RWPE2 (cell line): ENCODE data around the gene LMNB1.

Experiments used
- ATAC-seq: fragments of 200-7000 bp; cut with Tn5 transposase; 3 replicates; pipeline ENCODE4 v1.9.1; 2021; ENCODE audit warnings: low read depth
- DNase-seq: peaks from one replicate; pipeline ENCODE4 v3.0.0-alpha.2; 2020; ENCODE audit warnings: low spot score
- H3K27ac ChIP-seq: fragments of 450-650 bp; 2 replicates; pipeline ENCODE4 v1.5.1; 2017; ENCODE audit warnings: mild to moderate bottlenecking; ENCODE audit not compliant: poor library complexity, severe bottlenecking
- H3K27me3 ChIP-seq: fragments of 250-450 bp; sonication (Bioruptor Pico); 2 replicates; pipeline ENCODE4 v1.5.1; 2021; ENCODE audit warnings: mild to moderate bottlenecking, moderate library complexity; ENCODE audit not compliant: insufficient read depth, poor library complexity, severe bottlenecking
- H3K36me3 ChIP-seq: fragments of 250-450 bp; sonication (Bioruptor Pico); 2 replicates; pipeline ENCODE4 v1.5.1; 2020; ENCODE audit warnings: low read depth, mild to moderate bottlenecking, moderate library complexity
- H3K4me1 ChIP-seq: fragments of 250-450 bp; sonication (Bioruptor Pico); 2 replicates; pipeline ENCODE4 v1.5.1; 2021; ENCODE audit warnings: mild to moderate bottlenecking, moderate library complexity; ENCODE audit not compliant: insufficient read depth, poor library complexity, severe bottlenecking
- H3K4me3 ChIP-seq: fragments of 250-450 bp; sonication (Bioruptor Pico); 2 replicates; pipeline ENCODE4 v1.5.1; 2021; ENCODE audit warnings: mild to moderate bottlenecking, moderate library complexity; ENCODE audit not compliant: severe bottlenecking
- H3K9me3 ChIP-seq: fragments of 250-450 bp; sonication (Bioruptor Pico); 2 replicates; pipeline ENCODE4 v1.5.1; 2021; ENCODE audit warnings: mild to moderate bottlenecking, moderate library complexity; ENCODE audit not compliant: severe bottlenecking
- TF ChIP-seq, protein P1 (sequence below): fragments of 450-650 bp; IDR thresholded peaks from one replicate; pipeline ENCODE4 v1.5.1; 2017; ENCODE audit warnings: mild to moderate bottlenecking, moderate library complexity; ENCODE audit not compliant: poor library complexity, severe bottlenecking

LMNB1 gene

GRCh38 chr5:126884269-126884819 is 107.4 kb downstream of the LMNB1 start:
- DNase-seq (no peak), ATAC-seq (peak; percentile 97)
- TF ChIP-seq, protein P1, sequence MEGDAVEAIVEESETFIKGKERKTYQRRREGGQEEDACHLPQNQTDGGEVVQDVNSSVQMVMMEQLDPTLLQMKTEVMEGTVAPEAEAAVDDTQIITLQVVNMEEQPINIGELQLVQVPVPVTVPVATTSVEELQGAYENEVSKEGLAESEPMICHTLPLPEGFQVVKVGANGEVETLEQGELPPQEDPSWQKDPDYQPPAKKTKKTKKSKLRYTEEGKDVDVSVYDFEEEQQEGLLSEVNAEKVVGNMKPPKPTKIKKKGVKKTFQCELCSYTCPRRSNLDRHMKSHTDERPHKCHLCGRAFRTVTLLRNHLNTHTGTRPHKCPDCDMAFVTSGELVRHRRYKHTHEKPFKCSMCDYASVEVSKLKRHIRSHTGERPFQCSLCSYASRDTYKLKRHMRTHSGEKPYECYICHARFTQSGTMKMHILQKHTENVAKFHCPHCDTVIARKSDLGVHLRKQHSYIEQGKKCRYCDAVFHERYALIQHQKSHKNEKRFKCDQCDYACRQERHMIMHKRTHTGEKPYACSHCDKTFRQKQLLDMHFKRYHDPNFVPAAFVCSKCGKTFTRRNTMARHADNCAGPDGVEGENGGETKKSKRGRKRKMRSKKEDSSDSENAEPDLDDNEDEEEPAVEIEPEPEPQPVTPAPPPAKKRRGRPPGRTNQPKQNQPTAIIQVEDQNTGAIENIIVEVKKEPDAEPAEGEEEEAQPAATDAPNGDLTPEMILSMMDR = no peak
- Histone ChIP-seq H3K27ac (no peak overlapping the region), H3K36me3 (no peaks in the 10 kb centered on the region), H3K9me3 (no peaks in the 10 kb centered on the region), H3K4me1 (peaks cover 2% of the 10 kb centered on the region), H3K4me3 (no peak overlapping the region), H3K27me3 (no peaks in the 10 kb centered on the region)
